NCI-H1092 treated with DMSO at 0.1 percent for 48 hours (cell line): ENCODE measurements around the gene POU6F2.
"Not testable (repeated sequence)": the region's sequence is repeated elsewhere in the genome, so short reads cannot be mapped to it uniquely, and the experiment has no call there.

ENCODE experiments used
- DNase-seq: peaks from one replicate; lab custom pipeline; 2025; lab: John Stamatoyannopoulos, UW

Gene POU6F2

DNA sequence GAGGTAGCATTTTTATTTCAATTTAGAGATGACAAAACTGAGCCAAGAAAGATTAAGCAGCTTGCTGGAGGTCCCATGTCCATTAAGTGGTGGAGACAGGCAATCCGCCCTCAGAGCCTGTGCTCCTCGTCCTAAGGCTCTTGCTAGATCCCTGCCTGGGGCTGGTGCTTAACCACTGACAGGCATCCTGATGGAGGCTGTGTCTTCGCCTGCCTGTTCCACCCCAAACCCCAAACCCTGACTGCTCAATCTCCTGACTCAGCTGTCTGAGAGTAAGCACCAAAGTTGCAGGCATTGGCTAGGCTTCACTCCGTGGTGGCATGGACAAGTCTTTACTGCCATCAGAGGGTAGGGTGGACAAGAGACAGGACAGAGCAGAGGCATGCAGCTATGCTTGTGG is 209.4 kb downstream of the POU6F2 start:
- no peak for DNase-seq

DNA sequence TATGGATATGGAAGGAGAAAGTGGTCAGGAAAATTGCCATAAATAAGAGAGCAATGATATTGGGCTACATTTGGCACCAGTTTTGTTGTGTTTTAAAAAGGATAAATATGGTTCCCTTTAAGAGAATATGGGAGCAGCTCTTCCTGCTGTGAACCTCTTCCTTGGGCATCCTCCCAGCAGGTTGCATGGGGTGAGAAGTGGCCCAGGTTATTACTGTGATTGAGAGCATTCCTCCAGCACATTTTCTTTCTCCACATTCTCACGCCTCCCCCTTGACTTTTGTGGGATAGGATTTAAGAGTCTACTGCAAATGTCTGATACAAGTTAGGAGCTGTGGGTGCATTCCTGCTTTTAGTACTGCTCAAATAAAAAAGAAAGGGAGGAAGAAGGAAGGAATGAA is 214.8 kb downstream of the POU6F2 start:
- no peak for DNase-seq

DNA sequence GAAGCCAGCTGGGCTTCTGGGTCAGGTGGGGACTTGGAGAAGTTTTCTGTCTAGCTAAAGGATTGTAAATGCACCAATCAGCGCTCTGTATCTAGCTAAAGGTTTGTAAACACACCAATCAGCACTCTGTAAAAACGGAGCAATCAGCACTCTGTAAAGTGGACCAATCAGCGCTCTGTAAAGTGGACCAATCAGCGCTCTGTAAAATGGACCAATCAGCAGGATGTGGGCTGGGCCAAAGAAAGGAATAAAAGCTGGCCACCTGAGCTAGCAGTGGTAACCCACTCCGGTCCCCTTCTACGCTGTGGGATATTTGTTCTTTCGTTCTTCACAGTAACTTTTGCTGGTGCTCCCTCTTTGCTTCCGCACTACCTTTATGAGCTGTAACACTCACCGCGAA is 216.7 kb downstream of the POU6F2 start:
- not testable (repeated sequence) for DNase-seq

DNA sequence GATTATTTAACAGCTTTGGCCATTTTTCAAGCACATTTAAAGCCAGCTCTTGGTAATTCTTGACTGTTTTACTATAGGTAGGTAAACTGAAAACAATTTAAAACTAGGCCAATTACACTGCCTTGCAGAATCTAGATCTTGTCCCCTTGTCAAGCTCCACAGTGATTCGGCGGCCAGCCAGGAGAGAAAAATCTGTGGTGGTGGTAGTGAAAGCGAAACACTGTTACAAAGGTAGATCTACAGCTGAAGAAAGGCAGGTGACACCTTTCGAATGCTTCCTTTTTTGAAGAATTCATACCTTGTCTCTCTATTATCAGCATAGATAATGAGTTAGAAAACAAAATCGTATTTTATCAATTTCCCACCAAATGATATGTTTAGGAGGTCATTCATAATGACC is 218.3 kb downstream of the POU6F2 start:
- DNase-seq = no peak

DNA sequence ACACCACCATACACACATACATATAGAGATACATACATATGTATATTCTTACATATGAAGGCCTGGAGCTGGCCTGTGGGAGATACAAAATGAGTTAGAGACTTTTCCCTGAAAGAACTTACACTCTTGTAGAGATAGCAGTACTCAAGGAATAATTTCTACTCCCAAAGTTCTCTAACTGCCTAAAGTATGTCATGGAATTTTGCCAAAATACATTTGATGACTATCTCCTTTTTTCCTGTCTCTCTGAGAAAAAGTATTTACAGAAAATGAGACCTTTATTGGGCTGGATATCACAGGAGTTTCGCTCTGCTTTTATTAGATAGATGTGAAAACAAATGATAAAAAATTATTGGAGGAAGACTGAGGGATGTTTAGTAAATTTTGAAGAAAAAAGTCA is 220.1 kb downstream of the POU6F2 start:
- no peak for DNase-seq

DNA sequence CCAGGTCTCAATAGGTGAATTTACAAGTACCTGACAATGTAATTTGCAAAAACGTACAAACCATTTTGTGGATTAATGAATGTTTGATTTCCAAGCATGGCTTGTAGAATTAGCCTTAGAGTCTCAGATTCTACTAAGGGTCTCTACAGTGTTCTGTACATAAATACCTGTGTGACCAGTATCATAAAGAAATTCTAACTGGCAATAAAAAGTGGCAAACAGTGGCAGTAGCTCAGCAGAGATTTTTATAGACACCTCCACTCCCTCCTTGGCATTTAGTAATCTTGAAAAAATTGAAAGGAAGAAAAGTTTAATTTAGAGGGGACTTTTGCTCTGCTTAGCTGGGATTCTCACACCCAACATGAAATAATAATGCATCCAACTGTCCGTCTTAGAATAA is 220.8 kb downstream of the POU6F2 start:
- no peak for DNase-seq

DNA sequence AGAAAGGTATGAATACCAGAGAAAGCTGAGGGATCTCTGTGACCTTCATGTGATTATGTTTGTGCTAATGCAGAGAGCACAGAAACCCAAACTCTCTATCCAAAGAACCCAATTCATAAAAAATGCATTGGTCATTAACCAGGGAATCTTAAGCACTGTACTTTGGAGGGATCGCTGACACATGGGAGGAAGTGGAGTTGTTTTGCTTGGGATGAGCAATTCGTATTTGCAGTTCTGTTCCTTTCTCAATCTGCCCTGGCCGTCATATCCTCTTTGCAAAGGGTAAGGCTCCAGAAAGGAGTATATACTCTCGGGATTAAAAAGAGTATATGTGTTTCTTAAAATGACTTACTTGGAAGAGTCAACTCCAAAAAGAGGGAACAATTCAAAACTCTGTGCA is 221.3 kb downstream of the POU6F2 start:
- no peak for DNase-seq

DNA sequence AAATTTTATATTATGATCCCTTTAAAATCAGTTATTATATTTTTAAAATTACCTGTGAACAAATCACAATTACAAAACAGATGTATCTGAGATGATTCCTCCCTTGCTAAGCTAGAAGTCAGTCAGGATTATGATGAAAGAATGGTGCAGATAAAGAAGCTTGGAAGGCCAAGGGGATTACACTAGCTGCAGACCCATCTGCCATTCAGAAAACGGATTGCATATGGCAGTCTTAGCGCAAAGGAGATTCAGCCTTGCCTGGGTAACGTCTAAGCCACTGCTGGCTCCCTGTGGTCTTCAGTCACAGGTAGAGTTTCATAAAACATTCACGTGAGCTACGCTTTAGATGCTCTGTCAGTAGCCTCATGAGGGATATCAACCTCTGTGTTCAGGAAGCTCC is 222.2 kb downstream of the POU6F2 start:
- no peak for DNase-seq

DNA sequence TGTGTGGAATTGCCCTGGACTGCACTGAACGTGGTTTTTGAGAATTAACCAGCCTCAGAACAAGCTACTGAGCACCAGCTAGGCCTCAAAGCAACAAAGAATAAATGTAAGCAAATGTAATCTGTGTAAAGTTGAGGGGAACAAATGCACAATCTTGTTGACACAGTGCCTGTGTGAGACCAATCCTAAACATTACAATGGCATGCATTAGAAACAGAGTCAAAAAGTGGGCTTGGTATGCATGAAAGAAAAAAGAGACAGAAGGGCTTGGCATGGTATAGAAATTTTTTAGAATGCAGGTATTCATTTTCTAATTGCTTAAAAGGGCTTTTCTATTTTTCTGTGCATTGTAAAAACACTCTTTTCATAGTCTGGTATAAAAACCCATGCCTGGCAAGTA is 224.3 kb downstream of the POU6F2 start:
- DNase-seq = no peak

DNA sequence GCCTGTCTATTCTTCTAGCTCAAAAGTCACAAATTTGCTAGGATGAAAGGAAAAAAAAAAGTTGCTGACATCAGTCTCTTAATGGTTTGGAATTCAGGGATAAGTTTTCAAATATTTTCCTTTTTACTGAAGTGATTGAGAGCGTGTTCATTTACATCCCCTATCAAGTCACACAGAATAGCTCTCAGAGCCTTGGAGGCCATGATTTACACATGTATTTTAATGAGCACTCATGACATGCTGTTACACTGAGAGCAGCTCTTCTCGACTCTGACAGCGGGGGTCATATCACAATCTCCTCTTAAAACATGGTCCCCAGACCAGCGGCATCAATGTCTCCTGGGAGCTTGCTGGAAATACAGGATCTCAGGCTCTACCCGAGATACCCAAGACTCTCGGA is 232.7 kb downstream of the POU6F2 start:
- no peak for DNase-seq

DNA sequence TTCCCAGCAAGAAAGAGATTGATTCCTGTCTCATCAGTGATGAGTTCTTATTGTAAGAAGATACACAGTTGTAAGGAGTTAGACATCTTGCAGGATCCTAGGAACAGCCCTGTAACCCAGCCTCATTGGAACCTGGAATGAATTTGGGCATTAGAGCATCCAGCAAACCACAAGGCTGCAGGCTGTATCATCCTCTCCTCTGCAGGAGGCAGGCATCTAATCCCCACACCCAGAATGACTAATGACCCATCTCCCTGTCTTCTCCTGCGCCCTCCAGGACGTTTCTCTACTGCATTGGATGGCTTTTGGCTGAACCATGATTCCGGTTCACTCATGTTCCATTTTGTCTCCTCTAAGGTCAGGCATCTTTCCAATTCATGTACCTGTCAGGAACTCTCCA is 233.9 kb downstream of the POU6F2 start:
- DNase-seq = no peak

DNA sequence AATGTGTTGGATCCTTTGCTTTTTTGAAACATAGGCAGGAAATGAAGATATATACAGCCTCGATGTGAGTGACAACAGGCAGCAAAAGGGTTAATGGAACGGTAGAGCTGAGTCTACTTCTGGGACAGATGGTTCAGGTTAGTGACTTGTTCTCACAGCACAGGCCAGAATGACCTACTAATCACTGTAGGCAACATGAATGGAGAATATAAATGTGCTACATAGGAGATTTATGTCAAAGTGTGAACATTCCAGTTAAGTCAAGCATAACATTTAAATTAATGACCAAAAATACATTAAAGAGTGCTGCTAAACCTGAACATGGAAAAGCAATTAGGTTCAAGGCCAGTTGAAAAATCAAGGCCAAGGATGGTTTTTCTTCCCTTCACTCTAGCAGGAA is 235.2 kb downstream of the POU6F2 start:
- no peak for DNase-seq

DNA sequence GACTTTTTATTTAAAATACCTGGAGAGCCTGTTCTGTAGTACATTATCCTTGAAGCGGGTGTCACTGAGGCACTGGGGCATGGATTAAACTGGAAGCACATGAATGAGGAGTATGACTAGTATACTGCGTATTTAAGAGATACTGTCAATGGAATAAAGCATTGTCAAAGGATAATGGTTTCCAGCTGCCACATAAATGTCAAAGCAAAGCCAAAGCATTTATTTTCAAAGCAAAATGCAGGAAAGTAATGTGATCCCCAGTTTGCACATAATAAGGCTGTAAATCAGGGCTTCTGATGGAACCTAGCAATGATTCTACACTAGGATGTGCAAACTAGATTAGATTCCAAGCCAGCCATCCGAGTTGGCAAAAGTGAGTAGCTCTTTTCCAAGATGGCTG is 240.1 kb downstream of the POU6F2 start:
- no peak for DNase-seq

DNA sequence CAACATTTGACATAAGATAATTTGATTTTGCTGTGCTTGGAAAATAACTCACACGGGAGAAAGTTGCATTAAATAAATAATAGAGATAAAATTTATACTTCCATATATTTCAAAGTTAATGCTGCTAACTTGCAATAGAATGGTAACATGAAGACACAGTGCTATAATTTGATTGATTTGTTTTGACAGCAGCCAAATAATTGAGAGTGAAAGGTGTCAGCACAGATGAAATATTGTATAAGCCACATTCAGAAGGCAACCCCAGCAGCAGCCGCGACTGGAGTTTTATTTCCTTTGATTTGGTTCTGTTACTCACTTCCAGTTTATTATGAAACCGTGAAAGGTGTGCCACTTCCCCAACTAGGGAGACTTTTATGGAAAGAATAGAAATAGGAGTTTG is 242.2 kb downstream of the POU6F2 start:
- no peak for DNase-seq

DNA sequence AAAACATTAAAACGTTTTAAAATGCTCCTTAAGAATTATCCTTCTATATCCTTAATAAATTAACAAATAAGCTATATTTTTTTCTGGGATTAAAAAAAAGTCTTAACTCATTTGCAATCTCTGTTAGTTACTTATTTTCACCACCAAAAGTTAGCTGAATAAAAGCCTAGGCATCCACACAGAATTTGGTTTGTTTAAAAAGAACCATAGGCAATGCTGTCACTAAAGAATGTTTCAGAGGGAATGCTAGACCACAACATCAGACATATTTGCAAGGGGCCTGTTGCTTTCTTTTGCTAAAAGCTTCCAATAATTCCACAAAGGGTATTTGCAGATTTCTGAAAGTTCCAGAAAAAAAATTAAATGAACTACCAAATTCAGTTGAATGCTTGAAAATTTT is 244.2 kb downstream of the POU6F2 start:
- no peak for DNase-seq

DNA sequence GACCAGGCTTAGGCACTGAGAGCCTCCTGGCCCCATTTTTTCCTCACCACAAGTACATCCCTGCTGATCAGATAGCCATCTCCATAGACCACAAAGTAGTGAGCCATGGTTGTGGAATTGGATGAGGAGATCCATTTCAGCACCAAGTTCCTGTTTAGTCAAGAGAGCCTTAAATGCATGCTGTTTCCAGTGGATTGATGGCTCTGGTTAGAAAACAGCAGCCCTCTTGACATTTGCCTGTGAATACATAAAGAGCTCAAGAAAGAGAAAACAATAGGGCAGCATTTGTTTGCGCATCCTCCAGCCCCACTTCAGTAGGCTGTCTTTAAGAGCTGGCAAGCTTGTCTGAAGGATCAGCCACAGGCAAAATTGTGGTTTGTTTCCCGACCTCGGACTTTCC is 251.2 kb downstream of the POU6F2 start:
- peak; percentile 23 for DNase-seq

DNA sequence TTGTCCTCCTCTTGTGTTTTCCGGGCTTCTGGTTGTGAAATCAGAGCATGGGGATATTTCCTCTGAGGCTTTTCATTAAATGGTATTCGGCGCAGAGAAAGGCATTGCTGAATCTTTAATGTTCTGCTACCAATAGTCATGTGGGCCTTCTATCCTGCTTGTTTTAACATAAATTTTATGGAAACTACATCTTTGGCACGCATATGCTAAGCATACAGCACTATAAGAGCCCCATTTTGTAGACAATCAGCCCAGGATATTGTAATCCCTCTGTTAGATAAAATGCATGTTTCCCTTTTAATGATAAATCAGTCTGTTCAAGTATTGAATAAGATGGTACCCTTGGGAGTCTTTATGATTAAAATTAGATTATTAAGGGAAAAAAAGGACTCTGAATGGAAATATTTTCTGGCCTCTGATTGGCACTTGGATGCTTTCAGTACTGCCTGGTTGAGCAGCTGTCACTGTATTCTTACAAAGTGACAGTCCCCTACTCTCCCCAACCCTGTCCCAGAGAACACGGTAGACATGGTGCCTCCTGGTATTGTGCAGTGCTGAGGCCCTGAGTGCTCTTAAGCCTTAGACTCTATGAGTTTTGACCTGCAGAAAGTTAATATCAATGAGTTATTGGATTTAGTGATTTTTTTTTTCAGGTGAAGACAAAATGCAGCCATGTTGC is 256.3 kb downstream of the POU6F2 start:
- DNase-seq = no peak

DNA sequence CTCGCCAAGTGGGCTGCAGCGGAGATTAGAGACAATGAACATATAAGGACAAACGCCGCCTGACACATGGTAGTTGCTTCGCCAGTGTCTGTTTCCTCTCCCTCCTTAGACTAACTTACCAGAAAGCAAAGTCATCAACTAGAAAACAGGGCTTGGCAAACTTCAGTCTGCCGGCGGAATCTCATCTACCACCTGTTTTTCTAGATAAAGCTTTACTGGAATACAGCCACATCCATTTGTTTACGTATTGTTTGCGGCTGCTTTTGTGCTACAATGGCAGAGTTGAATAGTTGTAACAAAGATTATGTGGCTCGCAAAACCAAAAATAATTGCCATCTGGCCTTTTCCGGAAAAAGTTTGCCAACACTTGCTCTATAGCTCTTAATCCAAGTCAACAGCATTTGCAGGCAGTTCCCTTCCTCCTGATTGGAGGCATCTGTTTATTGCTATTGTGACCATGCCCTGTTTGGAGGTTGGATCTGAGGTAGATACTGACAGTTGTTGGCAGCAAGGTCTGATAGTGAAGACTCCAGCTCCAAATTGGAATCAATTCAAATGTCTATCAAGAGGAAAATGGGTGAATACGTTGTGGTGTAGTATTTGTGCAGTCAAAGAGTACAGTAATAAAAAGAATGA is 260.6 kb downstream of the POU6F2 start:
- DNase-seq = peak; percentile 51

DNA sequence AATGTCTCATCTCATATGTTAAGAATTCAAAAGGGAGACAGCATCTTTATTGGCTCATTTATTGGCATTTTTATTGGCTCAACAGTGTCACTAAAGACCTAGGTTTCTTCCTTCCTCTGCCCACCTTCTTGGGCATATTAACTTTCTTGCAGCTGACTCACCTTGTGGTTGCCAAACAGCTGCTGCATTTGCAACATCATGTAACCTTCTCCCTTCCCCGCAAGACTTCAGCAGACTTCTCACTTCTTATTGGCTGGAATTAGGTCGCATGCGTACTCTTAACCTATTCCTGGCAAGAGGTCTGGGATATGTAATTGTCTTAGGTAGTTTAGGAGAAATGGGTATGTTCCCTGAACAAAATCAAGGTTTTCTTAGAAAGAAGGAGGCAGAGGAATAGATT is 263.2 kb downstream of the POU6F2 start:
- no peak for DNase-seq

DNA sequence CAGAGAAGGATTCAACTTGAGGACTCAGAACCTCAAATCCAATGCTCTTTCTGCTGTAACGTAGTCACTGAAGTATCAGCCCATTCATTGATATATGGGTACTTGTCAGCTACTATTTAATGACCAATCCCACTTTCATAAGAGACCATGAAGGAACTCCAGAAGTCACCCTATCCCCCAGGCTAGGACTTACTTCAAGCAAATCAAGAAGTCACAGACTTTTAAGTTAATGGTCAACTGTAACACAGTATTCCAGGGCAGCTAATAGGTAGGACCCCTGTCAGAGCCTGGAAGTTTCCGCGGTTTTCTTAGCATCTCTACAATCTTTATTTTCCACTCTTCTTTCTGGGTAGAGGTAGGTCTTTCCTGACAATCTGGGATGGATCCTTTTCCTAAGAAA is 269.9 kb downstream of the POU6F2 start:
- no peak for DNase-seq

DNA sequence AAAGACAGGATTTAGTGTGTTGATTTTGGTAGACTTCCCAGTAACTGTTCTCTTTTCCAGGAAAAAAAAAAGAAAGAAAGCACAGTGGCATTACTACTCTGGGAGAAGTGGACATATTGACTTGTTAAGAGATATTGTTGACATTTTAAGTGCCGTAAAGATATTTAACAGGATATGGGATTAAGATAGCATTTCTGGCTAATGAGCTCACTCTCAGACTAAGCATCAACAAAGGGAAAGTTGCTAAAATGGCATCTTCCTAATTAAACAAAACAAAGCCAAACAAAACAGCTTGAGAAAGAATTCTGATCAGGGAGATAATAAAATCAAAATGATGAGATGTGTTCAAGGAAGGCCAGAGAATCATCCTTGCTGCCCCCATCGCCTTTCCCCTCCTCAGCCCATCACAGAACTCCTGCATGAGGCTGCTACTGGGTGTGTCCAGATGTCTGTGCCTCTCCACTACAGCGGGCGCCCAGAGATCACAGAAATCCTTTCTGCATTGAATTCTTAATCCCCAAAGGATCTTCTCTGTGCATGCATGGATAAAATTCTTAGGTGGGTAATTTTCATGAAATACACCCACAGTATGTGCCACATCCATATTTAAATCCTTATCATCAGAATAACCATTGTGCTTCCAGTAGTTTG is 270.5 kb downstream of the POU6F2 start:
- peak; percentile 17 for DNase-seq

DNA sequence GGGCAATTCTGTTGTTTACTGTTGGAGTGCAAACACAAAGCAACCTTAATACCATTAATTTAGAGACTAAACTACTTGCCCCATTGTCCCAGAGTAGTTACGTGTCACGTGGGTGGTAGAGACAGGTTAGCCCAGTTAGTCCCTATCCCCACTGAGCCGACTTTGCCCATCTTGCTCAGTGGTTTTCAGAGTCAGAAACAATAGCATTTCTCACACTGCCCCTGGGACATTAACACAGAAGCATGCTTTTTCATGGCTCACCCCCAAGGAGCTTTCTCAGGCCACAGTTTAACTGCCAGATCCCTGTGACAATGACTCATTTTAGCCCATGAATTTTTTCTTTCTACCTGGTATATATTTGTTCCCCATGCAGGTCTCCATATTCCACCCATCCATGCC is 271.0 kb downstream of the POU6F2 start:
- DNase-seq = no peak

DNA sequence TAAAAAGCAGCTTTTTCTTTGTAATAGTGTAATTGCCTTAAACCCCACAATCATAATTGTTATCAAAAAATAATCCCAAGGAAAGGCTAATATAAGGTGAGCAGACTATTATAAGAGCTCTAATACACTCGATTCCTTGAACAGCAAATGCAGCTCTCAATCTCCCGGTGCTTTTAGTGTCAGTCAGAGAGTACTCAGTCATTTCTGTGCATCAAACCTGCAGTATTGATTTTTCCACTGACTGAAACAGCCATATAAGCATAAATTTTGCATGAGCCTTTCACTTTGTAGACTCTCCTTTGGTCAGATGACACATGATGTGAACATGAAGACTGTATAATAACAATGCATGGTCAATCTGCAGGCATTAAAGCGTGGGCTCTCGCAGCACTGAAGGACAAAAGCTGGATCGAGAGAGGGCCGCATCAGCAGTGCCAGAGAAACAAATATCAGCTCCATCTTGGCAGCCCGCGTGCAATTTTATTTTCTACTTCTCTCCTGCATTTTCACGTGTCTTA is 272.0 kb downstream of the POU6F2 start:
- no peak for DNase-seq
